Caco-2 (cell line): Measurements from ENCODE around the gene TMEM156. TPM values are rescaled to one million over a fixed set of nuclear protein-coding genes. Genes with fewer than 3 reads are reported as not detected.
A peak's percentile ranks its signal among the peaks of the same experiment; 100 is the strongest.

Experiments used
- BruUV-seq: library from RNA; stranded (reverse); fragments of 400-500 nt; replicated peaks from 2 replicates; lab custom pipeline; 2021; lab: Mats Ljungman, UMichigan
- CTCF ChIA-PET: fragments of 300-600 bp; sonication (Branson Sonifier 250); formaldehyde crosslinking; loops from one replicate; lab custom pipeline; 2022; ENCODE audit warnings: antibody characterized with exemption; lab: Charles Lee
- POLR2A ChIA-PET: fragments of 300-600 bp; sonication (Branson Sonifier 250); formaldehyde crosslinking; loops from one replicate; lab custom pipeline; 2022; ENCODE audit warnings: antibody characterized with exemption; lab: Charles Lee
- DNase-seq, 2 experiments: peaks; one replicate each; pipeline versions ENCODE4 v3.0.0 to v3.0.0-alpha.2; 2020 to 2022
- H3K27me3 ChIP-seq: replicated peaks from 2 replicates; pipeline ENCODE4 v1.6.0; 2011; ENCODE audit warnings: low read length; ENCODE audit not compliant: control insufficient read depth, insufficient read depth
- H3K36me3 ChIP-seq: 2 replicates; pipeline ENCODE4 v1.5.1; 2011; ENCODE audit warnings: low read length; ENCODE audit not compliant: control insufficient read depth, insufficient read depth
- H3K4me1 ChIP-seq: fragments of 250-450 bp; sonication (Bioruptor Pico); 2 replicates; pipeline ENCODE4 v1.5.1; 2020; ENCODE audit warnings: mild to moderate bottlenecking
- H3K4me3 ChIP-seq: 2 replicates; pipeline ENCODE4 v1.5.1; 2011; ENCODE audit warnings: low read depth, mild to moderate bottlenecking, control low read depth, low read length
- H3K9me3 ChIP-seq: fragments of 250-450 bp; sonication (Bioruptor Pico); 2 replicates; pipeline ENCODE4 v1.5.1; 2020; ENCODE audit warnings: mild to moderate bottlenecking, moderate library complexity
- H3K27ac Mint-ChIP-seq: one replicate; pipeline ENCODE4 v1.8.0; 2022; ENCODE audit warnings: mixed read lengths; ENCODE audit not compliant: unreplicated experiment
- H3K27me3 Mint-ChIP-seq: one replicate; pipeline ENCODE4 v1.8.0; 2022; ENCODE audit warnings: mixed read lengths; ENCODE audit not compliant: insufficient read depth, unreplicated experiment
- H3K36me3 Mint-ChIP-seq: one replicate; pipeline ENCODE4 v1.8.0; 2022; ENCODE audit warnings: mild to moderate bottlenecking, mixed read lengths; ENCODE audit not compliant: insufficient read depth, unreplicated experiment
- H3K4me1 Mint-ChIP-seq: one replicate; pipeline ENCODE4 v1.8.0; 2022; ENCODE audit warnings: low read depth, mixed read lengths; ENCODE audit not compliant: unreplicated experiment
- H3K4me3 Mint-ChIP-seq: one replicate; pipeline ENCODE4 v1.8.0; 2022; ENCODE audit warnings: mild to moderate bottlenecking, moderate library complexity, mixed read lengths; ENCODE audit not compliant: unreplicated experiment
- H3K9me3 Mint-ChIP-seq: one replicate; pipeline ENCODE4 v1.8.0; 2022; ENCODE audit warnings: mixed read lengths; ENCODE audit not compliant: unreplicated experiment
- intact Hi-C: fragments of 100-400 bp; cut with micrococcal nuclease; formaldehyde crosslinking; loops from one replicate; pipeline ENCODE4 v1.10.0; 2022; ENCODE audit not compliant: unreplicated experiment
- total RNA-seq: library from RNA; stranded (reverse); gene quantifications from 2 replicates; pipeline ENCODE4 v1.2.3, GENCODE V29; 2022
- TF ChIP-seq, protein P1 (sequence below), 2 experiments: fragments of 200-600 bp in 1 of 2; IDR thresholded peaks; 1 replicate in 1 of 2; 2 replicates in 1 of 2; pipeline versions ENCODE4 v1.5.1 to v1.8.0; 2011 to 2022; ENCODE audit warnings: antibody characterized with exemption in 1 of 2, control low read depth in 1 of 2, inconsistent platforms in 1 of 2, low read depth in 1 of 2, low read length in 1 of 2, mild to moderate bottlenecking in 1 of 2, moderate library complexity in 1 of 2; ENCODE audit not compliant: insufficient read depth in 1 of 2, severe bottlenecking in 1 of 2, unreplicated experiment in 1 of 2

TMEM156 gene
- total RNA-seq, 1 experiment from 2014 or later: not detected

DNA sequence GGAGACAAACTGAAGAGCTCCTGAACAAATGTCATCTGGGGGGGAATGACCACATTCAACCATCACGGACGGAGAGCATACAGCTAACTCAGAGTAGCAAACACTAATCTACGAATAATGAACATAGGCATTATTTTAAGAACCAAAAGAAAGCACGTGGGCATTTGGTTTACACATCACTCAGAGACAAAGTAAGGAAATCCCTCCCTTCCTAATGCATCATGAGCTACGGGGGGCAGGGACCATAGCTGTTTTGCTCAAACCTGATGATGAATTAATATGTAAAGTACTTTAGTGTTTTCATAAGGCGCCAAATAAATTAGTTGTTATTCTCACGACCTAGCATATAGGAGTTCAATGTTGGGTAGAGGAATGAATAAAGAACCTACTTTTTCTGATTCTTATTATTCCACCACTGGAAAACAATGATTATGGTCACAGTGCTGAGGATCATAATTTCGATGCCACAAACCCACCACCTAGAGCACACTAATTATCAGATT lies 11.7 kb upstream of the TMEM156 start:
- Mint-ChIP-seq H3K4me1 (peaks cover 27% of the 10 kb centered on the region), H3K36me3 (peaks cover 42% of the 10 kb centered on the region), H3K27ac (peak overlapping the region; percentile 92), H3K4me3 (peak overlapping the region; percentile 89), H3K27me3 (no peaks in the 10 kb centered on the region), H3K9me3 (no peaks in the 10 kb centered on the region)
- BruUV-seq: TSS peak; percentile 97
- ChIA-PET CTCF (interaction anchor here (0.6 to 5.3 kb wide), 3 partner anchors 91 to 1407 kb away, joined by 6 to 30 read pairs (median 7); no protein-coding TSS in a partner anchor), POLR2A (interaction anchor here (0.6 to 1.1 kb wide), 6 partner anchors 11 to 1012 kb away, joined by 4 to 6 read pairs (median 5); no protein-coding TSS in a partner anchor)
- intact Hi-C loops: loop anchor here (1.0 to 10.0 kb wide), 3 partner anchors 91 to 379 kb away; partner anchors contain the start of gene KLF3
- DNase-seq: peak in 1 of 2 experiments; percentile 7
- Histone ChIP-seq H3K27me3 (no peaks in the 10 kb centered on the region), H3K36me3 (no peaks in the 10 kb centered on the region), H3K9me3 (no peaks in the 10 kb centered on the region), H3K4me1 (peaks cover 30% of the 10 kb centered on the region), H3K4me3 (peak overlapping the region; percentile 42)
- TF ChIP-seq, protein P1, sequence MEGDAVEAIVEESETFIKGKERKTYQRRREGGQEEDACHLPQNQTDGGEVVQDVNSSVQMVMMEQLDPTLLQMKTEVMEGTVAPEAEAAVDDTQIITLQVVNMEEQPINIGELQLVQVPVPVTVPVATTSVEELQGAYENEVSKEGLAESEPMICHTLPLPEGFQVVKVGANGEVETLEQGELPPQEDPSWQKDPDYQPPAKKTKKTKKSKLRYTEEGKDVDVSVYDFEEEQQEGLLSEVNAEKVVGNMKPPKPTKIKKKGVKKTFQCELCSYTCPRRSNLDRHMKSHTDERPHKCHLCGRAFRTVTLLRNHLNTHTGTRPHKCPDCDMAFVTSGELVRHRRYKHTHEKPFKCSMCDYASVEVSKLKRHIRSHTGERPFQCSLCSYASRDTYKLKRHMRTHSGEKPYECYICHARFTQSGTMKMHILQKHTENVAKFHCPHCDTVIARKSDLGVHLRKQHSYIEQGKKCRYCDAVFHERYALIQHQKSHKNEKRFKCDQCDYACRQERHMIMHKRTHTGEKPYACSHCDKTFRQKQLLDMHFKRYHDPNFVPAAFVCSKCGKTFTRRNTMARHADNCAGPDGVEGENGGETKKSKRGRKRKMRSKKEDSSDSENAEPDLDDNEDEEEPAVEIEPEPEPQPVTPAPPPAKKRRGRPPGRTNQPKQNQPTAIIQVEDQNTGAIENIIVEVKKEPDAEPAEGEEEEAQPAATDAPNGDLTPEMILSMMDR (IDR thresholded peaks at IDR 0.05; ENCODE audit: insufficient read depth in 1 of 2, low read depth in 1 of 2, low read length in 1 of 2, severe bottlenecking in 1 of 2, unreplicated experiment in 1 of 2): no peak

DNA sequence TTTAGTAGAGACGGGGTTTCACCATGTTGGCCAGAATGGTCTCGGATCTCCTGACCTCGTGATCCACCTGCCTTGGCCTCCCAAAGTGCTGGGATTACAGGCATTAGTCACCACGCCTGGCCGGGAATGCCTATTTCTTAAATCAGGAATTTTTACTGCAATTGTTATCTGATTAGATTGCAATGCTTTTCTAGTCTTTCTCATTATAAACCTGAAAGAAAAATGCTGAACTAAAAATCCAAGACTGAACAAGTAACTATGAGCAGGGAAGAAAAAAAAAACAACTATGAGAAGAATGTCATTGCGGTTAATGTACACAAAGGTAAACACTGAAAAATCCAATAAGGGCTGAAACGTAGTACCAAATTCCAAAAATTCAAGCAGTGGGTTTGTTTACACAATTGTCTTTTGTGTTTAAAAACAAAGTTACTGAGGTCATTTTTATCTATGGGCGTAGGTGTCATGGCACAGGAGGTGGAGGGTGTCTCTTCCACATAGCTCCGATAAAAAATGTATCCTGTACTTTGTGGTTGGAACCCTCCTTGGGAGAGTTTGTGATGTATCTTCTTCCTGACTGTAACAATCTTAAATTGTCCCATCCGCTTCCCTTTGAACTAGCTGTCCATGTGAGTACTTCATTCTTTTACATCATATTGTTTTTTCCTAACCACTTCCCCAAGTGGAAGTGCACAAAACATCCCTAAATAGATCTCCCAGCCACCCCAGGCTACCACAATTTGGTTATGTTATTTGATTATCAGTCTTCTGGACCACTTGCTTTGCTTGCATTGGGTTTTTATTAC lies 11.1 kb upstream of the TMEM156 start:
- Mint-ChIP-seq H3K36me3 (peaks cover 36% of the 10 kb centered on the region), H3K9me3 (no peaks in the 10 kb centered on the region), H3K27me3 (no peaks in the 10 kb centered on the region), H3K27ac (peak overlapping the region; percentile 92), H3K4me1 (peaks cover 28% of the 10 kb centered on the region), H3K4me3 (peak overlapping the region; percentile 89)
- DNase-seq: peak; percentile 72 to 82
- ChIA-PET CTCF (interaction anchor here (0.6 to 5.3 kb wide), 4 partner anchors 92 to 1408 kb away, joined by 5 to 30 read pairs (median 6); no protein-coding TSS in a partner anchor), POLR2A (interaction anchor here (0.6 to 1.1 kb wide), 3 partner anchors 11 to 137 kb away, joined by 3 to 6 read pairs (median 5); no protein-coding TSS in a partner anchor)
- intact Hi-C loops: loop anchor here (1.0 to 10.0 kb wide), 2 partner anchors 139 to 378 kb away; partner anchors contain the start of gene KLF3
- no peaks in the 10 kb centered on the region for H3K27me3 ChIP-seq
- TF ChIP-seq, protein P1 (IDR thresholded peaks at IDR 0.05; ENCODE audit: insufficient read depth in 1 of 2, low read depth in 1 of 2, low read length in 1 of 2, severe bottlenecking in 1 of 2, unreplicated experiment in 1 of 2): no peak
- BruUV-seq: no TSS peak
- H3K36me3 ChIP-seq: no peaks in the 10 kb centered on the region
- peaks cover 30% of the 10 kb centered on the region for H3K4me1 ChIP-seq
- peak overlapping the region; percentile 42 for H3K4me3 ChIP-seq
- H3K9me3 ChIP-seq: no peaks in the 10 kb centered on the region

DNA sequence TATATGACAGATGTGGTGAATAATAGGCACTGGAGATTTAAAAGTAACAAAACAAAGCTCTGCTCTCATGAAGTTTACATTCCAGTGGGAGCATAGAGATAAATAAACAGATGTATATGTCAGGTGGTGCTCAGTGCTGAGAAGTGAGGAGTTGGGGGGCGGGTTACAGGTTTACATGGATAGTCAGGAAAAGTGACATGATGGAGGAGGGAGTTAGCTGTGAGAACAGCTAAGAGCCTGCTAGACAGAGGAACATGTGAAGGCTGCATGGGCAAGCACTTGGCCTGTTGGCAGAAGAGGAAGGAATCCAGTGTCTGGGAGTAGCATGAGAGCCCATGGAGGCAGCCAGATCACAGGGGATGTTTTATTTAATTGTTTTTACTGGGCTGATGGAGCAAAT lies 10.2 kb upstream of the TMEM156 start:
- Histone ChIP-seq H3K4me1 (peaks cover 33% of the 10 kb centered on the region), H3K36me3 (no peaks in the 10 kb centered on the region), H3K9me3 (no peaks in the 10 kb centered on the region), H3K4me3 (no peak overlapping the region), H3K27me3 (no peaks in the 10 kb centered on the region)
- H3K27me3 Mint-ChIP-seq: no peaks in the 10 kb centered on the region
- ChIA-PET CTCF (interaction anchor here (1.2 to 5.3 kb wide), 2 partner anchors 93 to 140 kb away, joined by 5 to 30 read pairs; no protein-coding TSS in a partner anchor), POLR2A (interaction anchor here (1.1 kb wide), 1 partner anchor 12 kb away, joined by 3 read pairs; no protein-coding TSS in a partner anchor)
- no TSS peak for BruUV-seq
- H3K4me3 Mint-ChIP-seq: peak overlapping the region; percentile 61
- peak overlapping the region; percentile 92 for H3K27ac Mint-ChIP-seq
- intact Hi-C loops: loop anchor here (10.0 kb wide), 1 partner anchor 378 kb away; the partner anchor contains the start of gene KLF3
- no peaks in the 10 kb centered on the region for H3K9me3 Mint-ChIP-seq
- H3K36me3 Mint-ChIP-seq: peaks cover 29% of the 10 kb centered on the region
- TF ChIP-seq, protein P1 (IDR thresholded peaks at IDR 0.05; ENCODE audit: insufficient read depth in 1 of 2, low read depth in 1 of 2, low read length in 1 of 2, severe bottlenecking in 1 of 2, unreplicated experiment in 1 of 2): no peak
- DNase-seq: peak in 1 of 2 experiments; percentile 12
- peaks cover 36% of the 10 kb centered on the region for H3K4me1 Mint-ChIP-seq
